ENCODE data around the gene RLN3.
A peak's percentile ranks its signal among the peaks of the same experiment; 100 is the strongest.

The RLN3 gene

DNA sequence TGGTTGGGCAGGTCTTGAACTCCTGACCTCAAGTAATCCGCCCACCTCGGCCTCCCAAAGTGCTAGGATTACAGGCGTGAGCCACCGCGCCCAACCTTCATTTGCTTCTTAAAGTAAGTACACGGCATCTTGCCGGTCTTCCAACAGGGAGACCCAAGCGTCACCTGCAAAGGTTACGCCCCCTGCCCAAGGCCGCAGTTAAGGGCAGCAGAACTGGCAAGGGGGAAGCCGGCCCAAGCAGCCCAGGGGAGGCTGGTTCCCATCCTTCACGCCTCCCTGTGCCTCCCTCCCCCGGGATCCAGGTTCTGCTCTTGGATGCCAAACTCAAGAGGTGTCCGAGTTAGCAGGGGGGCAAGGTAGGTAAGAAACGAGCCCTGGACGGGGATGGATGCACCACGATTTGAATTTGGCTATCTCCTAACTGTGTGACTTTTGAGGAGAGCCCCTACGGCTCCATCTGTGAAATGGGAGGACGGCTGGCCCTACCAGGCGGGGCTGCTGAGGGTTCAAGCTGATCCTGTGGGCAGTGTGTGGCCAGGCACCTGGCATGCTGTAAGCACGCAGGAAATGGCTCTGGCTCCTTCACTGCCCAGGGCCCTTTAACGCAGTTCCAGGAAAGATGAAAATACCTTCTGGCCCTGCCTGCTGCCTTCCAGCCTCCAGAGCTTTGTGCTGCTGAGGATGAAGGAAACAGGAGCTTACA lies 30.9 kb upstream of the RLN3 start:
- ChIA-PET CTCF (no interaction called here), POLR2A (interaction anchor here (0.6 kb wide), 1 partner anchor 17 kb away, joined by 4 read pairs; no protein-coding TSS in a partner anchor)
- no peak for DNase-seq (ENCODE audit: extremely low spot score)
- TF ChIP-seq CTCF (IDR thresholded peaks at IDR 0.05; ENCODE audit: control extremely low read depth, extremely low read depth, low read depth, missing control alignments): no peak

DNA sequence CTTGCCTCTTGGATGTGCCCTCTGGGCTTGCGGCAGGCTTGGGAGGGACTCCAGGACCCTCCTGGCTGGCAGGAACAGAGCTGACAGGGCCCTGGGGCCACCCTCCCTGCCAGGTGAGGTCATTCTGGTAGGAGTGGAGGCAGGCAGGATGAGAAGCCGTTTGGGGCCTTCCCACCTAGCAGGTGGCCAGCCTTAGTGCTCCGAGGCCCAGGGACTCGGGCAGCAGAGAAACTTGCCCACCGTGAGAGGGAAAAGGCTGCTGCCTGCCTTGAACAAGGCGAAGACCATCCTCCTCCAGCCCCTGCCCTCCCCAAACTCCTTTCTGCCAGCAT lies 30.4 kb upstream of the RLN3 start:
- no peak for TF ChIP-seq CTCF (IDR thresholded peaks at IDR 0.05; ENCODE audit: control extremely low read depth, extremely low read depth, low read depth, missing control alignments)
- ChIA-PET CTCF (no interaction called here), POLR2A (interaction anchor here (0.6 kb wide), 1 partner anchor 18 kb away, joined by 4 read pairs; no protein-coding TSS in a partner anchor)
- no peak for DNase-seq (ENCODE audit: extremely low spot score)

DNA sequence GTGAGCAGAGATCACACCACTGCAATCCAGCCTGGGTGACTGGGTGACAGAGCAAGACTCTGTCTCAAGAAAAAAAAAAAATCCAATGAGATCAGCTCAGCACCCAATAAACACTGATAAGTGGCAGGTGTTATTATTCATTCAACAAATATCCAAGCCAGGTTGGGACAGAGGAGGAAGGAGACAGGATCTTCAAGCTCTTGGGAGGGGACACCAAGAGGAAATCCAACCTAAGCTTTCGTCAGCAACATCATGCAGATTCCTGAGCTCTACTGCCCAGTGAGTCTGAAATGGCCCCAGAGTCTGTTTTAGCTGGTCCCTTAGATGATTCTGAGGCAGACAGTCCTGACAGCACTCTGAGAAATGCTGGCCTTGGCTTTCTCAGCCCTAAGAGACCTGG lies 29.5 kb upstream of the RLN3 start:
- TF ChIP-seq CTCF (IDR thresholded peaks at IDR 0.05; ENCODE audit: control extremely low read depth, extremely low read depth, low read depth, missing control alignments): no peak
- ChIA-PET CTCF (interaction anchor here (1.0 kb wide), 1 partner anchor 74 kb away, joined by 3 read pairs; no protein-coding TSS in a partner anchor), POLR2A (no interaction called here)
- no peak for DNase-seq (ENCODE audit: extremely low spot score)

GRCh38 chr19:13999085-13999484 lies 28.9 kb upstream of the RLN3 start:
- TF ChIP-seq CTCF (IDR thresholded peaks at IDR 0.05; ENCODE audit: control extremely low read depth, extremely low read depth, low read depth, missing control alignments): no peak
- CTCF ChIA-PET: interaction anchor here (1.0 kb wide), 1 partner anchor 73 kb away, joined by 3 read pairs; no protein-coding TSS in a partner anchor
- POLR2A ChIA-PET: no interaction called here
- DNase-seq (ENCODE audit: extremely low spot score): no peak

DNA sequence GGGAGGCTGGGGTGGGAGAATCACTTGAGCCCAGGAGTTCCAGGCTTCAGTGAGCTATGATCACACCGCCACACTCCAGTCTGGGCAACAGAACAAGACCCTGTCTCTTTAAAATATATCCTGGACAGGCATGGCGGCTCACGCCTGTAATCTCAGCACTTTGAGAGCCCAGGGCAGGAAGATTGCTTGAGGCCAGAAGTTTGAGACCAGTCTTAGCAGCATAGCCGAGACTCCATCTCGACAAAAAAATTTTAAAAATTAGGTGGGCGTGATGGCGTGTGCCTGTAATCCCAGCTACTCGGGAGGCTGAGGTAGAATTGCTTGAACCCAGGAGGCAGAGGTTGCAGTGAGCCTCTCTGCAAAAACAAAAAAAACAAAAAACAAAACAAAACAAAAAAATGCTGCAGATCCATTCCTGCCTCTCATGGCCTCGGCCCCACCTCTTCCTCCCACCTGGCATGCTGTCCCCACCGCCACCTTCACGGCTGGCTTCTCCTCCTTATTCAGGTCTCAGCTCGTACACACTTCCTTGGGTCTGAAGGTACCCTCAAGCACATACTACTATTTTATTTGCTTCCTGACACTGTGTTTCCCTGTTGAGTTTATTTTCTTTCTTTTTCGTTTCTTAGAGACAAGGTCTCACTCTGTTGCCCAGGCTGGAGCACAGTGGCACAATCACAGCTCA lies 27.1 kb upstream of the RLN3 start:
- DNase-seq (ENCODE audit: extremely low spot score): no peak
- ChIA-PET CTCF (interaction anchor here (1.0 to 3.3 kb wide), 4 partner anchors 8 to 72 kb away, joined by 3 to 11 read pairs (median 4); partner anchors contain the start of genes IL27RA and MISP3), POLR2A (no interaction called here)
- TF ChIP-seq CTCF (IDR thresholded peaks at IDR 0.05; ENCODE audit: control extremely low read depth, extremely low read depth, low read depth, missing control alignments): no peak

DNA sequence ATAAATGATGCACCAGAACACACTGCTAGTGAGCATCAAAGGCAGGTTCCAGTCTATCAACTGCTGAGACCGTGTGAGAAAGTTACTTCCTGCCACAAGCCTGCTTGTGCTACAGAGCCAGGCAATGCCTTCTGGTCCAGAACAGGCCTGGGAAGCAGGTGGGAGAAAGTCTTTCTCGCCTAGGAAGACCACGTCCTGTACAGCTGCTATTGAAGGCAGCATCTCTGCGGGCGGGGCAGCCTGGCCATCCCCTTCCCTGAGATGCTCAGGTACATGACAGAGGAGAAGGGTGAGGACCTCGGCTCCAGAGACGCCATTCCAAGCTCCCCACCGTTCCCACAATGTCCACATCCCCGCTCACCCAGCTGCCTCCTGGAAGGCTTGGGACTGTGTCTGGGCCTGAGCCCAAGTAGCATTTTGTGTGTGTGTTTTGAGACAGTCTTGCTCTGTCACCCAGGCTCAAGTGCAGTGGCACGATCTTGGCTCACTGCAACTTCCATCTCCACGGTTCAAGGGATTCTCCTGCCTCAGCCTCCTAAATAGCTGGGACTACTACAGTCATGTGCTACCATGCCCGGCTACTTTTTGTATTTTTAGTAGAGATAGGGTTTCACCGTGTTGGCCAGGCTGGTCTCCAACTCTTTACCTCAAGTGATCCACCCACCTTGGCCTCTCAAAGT lies 25.2 kb upstream of the RLN3 start:
- peak; percentile 14 for DNase-seq (ENCODE audit: extremely low spot score)
- CTCF ChIA-PET: interaction anchor here (2.9 to 3.3 kb wide), 2 partner anchors 10 to 17 kb away, joined by 9 to 11 read pairs; no protein-coding TSS in a partner anchor
- no peak for TF ChIP-seq CTCF (IDR thresholded peaks at IDR 0.05; ENCODE audit: control extremely low read depth, extremely low read depth, low read depth, missing control alignments)
- POLR2A ChIA-PET: interaction anchor here (1.6 kb wide), 1 partner anchor 11 kb away, joined by 3 read pairs; no protein-coding TSS in a partner anchor
